SK-N-MC (cell line): ENCODE measurements around the gene PLEKHA6.

ENCODE experiments used
- EZH2 ChIP-seq: fragments of 200-600 bp; sonication (generic); IDR thresholded peaks from one replicate; pipeline ENCODE4 v1.6.1; 2017; ENCODE audit warnings: antibody characterized with exemption
- POLR2AphosphoS5 ChIP-seq: IDR thresholded peaks from 2 replicates; pipeline ENCODE4 v1.6.1; 2012; ENCODE audit warnings: mild to moderate bottlenecking, low read depth, low read length, borderline replicate concordance

- TF ChIP-seq EZH2 (no peak), POLR2AphosphoS5 (no peak)
These were observed 145.8 kb downstream of the PLEKHA6 start, which contains the start of gene GOLT1A for GRCh38 chr1:204213668-204214662.
